ENCODE data around the gene ELK4.
A peak's percentile ranks its signal among the peaks of the same experiment; 100 is the strongest.

The ELK4 gene

GRCh38 chr1:205610036-205610435 is 21.8 kb downstream of the ELK4 start:
- intact Hi-C loops (cut with DNase I) = no loop called here

GRCh38 chr1:205604825-205605505 is 26.8 kb downstream of the ELK4 start:
- intact Hi-C loops (cut with DNase I) = no loop called here
- DNase-seq = peak in 2 of 42 donors; percentile 22 to 28

More at GRCh38 chr1:205610036-205610435, 21.8 kb downstream of the ELK4 start:
- DNase-seq = no peak

GRCh38 chr1:205604059-205604458 is 27.8 kb downstream of the ELK4 start:
- intact Hi-C loops (cut with DNase I) = no loop called here
- peak in 1 of 42 donors; percentile 22 for DNase-seq

- intact Hi-C loops (cut with DNase I) = no loop called here
- no peak for DNase-seq
Measured at GRCh38 chr1:205601205-205601604, 30.6 kb downstream of the ELK4 start.

- intact Hi-C loops (cut with DNase I) = no loop called here
Measured at GRCh38 chr1:205600085-205600484, 31.7 kb downstream of the ELK4 start.

GRCh38 chr1:205599669-205600042 is 32.2 kb downstream of the ELK4 start:
- intact Hi-C loops (cut with DNase I) = loop anchor here (10.0 kb wide), 1 partner anchor 105 kb away; no protein-coding TSS in a partner anchor
- DNase-seq = no peak

More at GRCh38 chr1:205600085-205600484, 31.7 kb downstream of the ELK4 start:
- DNase-seq = no peak

- intact Hi-C loops (cut with DNase I) = loop anchor here (10.0 kb wide), 1 partner anchor 106 kb away; no protein-coding TSS in a partner anchor
- peak in 26 of 42 donors; percentile 22 to 80 (median 48) for DNase-seq
Measured at GRCh38 chr1:205598841-205599668, 32.8 kb downstream of the ELK4 start.

- peak in 1 of 42 donors; percentile 13 for DNase-seq
- intact Hi-C loops (cut with DNase I) = loop anchor here (10.0 kb wide), 1 partner anchor 107 kb away; no protein-coding TSS in a partner anchor
Measured at GRCh38 chr1:205597691-205598314, 34.0 kb downstream of the ELK4 start.

GRCh38 chr1:205596876-205597275 is 34.9 kb downstream of the ELK4 start:
- intact Hi-C loops (cut with DNase I) = loop anchor here (10.0 kb wide), 1 partner anchor 108 kb away; no protein-coding TSS in a partner anchor
- DNase-seq = no peak

GRCh38 chr1:205595861-205596260 is 36.0 kb downstream of the ELK4 start:
- intact Hi-C loops (cut with DNase I) = loop anchor here (10.0 kb wide), 1 partner anchor 109 kb away; no protein-coding TSS in a partner anchor
- no peak for DNase-seq

GRCh38 chr1:205595435-205595834 is 36.4 kb downstream of the ELK4 start:
- no peak for DNase-seq
- intact Hi-C loops (cut with DNase I) = loop anchor here (10.0 kb wide), 1 partner anchor 109 kb away; no protein-coding TSS in a partner anchor

GRCh38 chr1:205594846-205595245 is 37.0 kb downstream of the ELK4 start:
- peak in 1 of 42 donors; percentile 5 for DNase-seq
- intact Hi-C loops (cut with DNase I) = loop anchor here (10.0 kb wide), 1 partner anchor 110 kb away; no protein-coding TSS in a partner anchor

- intact Hi-C loops (cut with DNase I) = loop anchor here (10.0 kb wide), 1 partner anchor 111 kb away; no protein-coding TSS in a partner anchor
- peak in 1 of 42 donors; percentile 18 for DNase-seq
Measured at GRCh38 chr1:205593967-205594366, 37.8 kb downstream of the ELK4 start.

GRCh38 chr1:205593532-205593931 is 38.3 kb downstream of the ELK4 start:
- no peak for DNase-seq
- intact Hi-C loops (cut with DNase I) = loop anchor here (10.0 kb wide), 1 partner anchor 111 kb away; no protein-coding TSS in a partner anchor

GRCh38 chr1:205592443-205593003 is 39.3 kb downstream of the ELK4 start:
- intact Hi-C loops (cut with DNase I) = loop anchor here (10.0 kb wide), 1 partner anchor 112 kb away; no protein-coding TSS in a partner anchor
- DNase-seq = peak in 3 of 42 donors; percentile 14 to 44 (median 29)

- intact Hi-C loops (cut with DNase I) = loop anchor here (1.0 to 10.0 kb wide), 2 partner anchors 65 to 113 kb away; no protein-coding TSS in a partner anchor
- peak; percentile 87 to 97 (median 93) for DNase-seq
Measured at GRCh38 chr1:205591522-205592351, 40.1 kb downstream of the ELK4 start.

- intact Hi-C loops (cut with DNase I) = loop anchor here (1.0 to 10.0 kb wide), 2 partner anchors 65 to 114 kb away; no protein-coding TSS in a partner anchor
- DNase-seq = peak in 4 of 42 donors; percentile 9 to 28 (median 16)
Measured at GRCh38 chr1:205590777-205591513, 40.9 kb downstream of the ELK4 start.
